Measurements from ENCODE around the gene GPS2. TPM values are rescaled to one million over a fixed set of nuclear protein-coding genes. Genes with fewer than 3 reads are reported as not detected.

The GPS2 gene
- polyA plus RNA-seq, 1 donor (not counting 4 experiments of a cell fraction or from before 2014, with no cell fraction given) = 24.7 TPM

GRCh38 chr17:7354262-7354843 lies 39.2 kb upstream of the GPS2 start:
- H3K9ac ChIP-seq (ENCODE audit: control insufficient read depth, extremely low read depth, insufficient read depth, low read length) = peak overlapping the region; percentile 69
- H3K9me3 ChIP-seq (ENCODE audit: control insufficient read depth, low read depth, low read length) = no peaks in the 10 kb centered on the region
- H3K9me1 ChIP-seq (ENCODE audit: control insufficient read depth, extremely low read depth, insufficient read depth, low read length) = no peaks in the 10 kb centered on the region
- peaks cover 40% of the 10 kb centered on the region for H3K4me1 ChIP-seq (ENCODE audit: control insufficient read depth, extremely low read depth, insufficient read depth, low read length)
- DNase-seq (ENCODE audit: low read depth, low spot score) = peak; percentile 100
- H3K4me2 ChIP-seq (ENCODE audit: control insufficient read depth, extremely low read depth, insufficient read depth, low read depth, low read length) = peak overlapping the region; percentile 95
- FAIRE-seq = peak; percentile 100
- no peaks in the 10 kb centered on the region for H4K20me1 ChIP-seq (ENCODE audit: control insufficient read depth, extremely low read depth, insufficient read depth, low read length)
- no peak overlapping the region for H2AFZ ChIP-seq (ENCODE audit: control insufficient read depth, low read length)
- H3K4me3 ChIP-seq (ENCODE audit: control insufficient read depth in 2 of 3, extremely low read depth in 1 of 3, insufficient read depth in 2 of 3, low read depth in 1 of 3, low read length in 3 of 3) = peak overlapping the region; percentile 45 to 58 (median 54)
- no peaks in the 10 kb centered on the region for H3K27me3 ChIP-seq (ENCODE audit: control insufficient read depth, extremely low read depth, insufficient read depth, low read length)
- peak overlapping the region; percentile 88 for H3K27ac ChIP-seq (ENCODE audit: control insufficient read depth, insufficient read depth, low read length)
- no peak for TF ChIP-seq EZH2 (IDR thresholded peaks at IDR 0.05; ENCODE audit: low read length)
- TF ChIP-seq CTCF (optimal IDR thresholded peaks at IDR 0.05 in 1 of 3, IDR thresholded peaks at IDR 0.05 in 1 of 3, conservative IDR thresholded peaks at IDR 0.05 in 1 of 3; ENCODE audit: extremely low read depth in 1 of 3, insufficient read depth in 2 of 3, low read length in 3 of 3) = peak in 2 of 3 experiments; percentile 35 to 47
- no peaks in the 10 kb centered on the region for H3K36me3 ChIP-seq (ENCODE audit: control insufficient read depth in 2 of 2, extremely low read depth in 1 of 2, insufficient read depth in 2 of 2, low read length in 2 of 2)
- dilution Hi-C loops (cut with MboI; ENCODE audit: extremely low pct_ligation_motif_present, low sequenced_read_pairs) = no loop called here
- H3K79me2 ChIP-seq (ENCODE audit: control insufficient read depth, insufficient read depth, low read length) = peaks cover 23% of the 10 kb centered on the region

- H3K9me3 ChIP-seq (ENCODE audit: control insufficient read depth, low read depth, low read length) = no peaks in the 10 kb centered on the region
- H3K9me1 ChIP-seq (ENCODE audit: control insufficient read depth, extremely low read depth, insufficient read depth, low read length) = no peaks in the 10 kb centered on the region
- no peaks in the 10 kb centered on the region for H3K36me3 ChIP-seq (ENCODE audit: control insufficient read depth in 2 of 2, extremely low read depth in 1 of 2, insufficient read depth in 2 of 2, low read length in 2 of 2)
- peak overlapping the region; percentile 95 for H3K4me2 ChIP-seq (ENCODE audit: control insufficient read depth, extremely low read depth, insufficient read depth, low read depth, low read length)
- FAIRE-seq = no peak
- H3K27me3 ChIP-seq (ENCODE audit: control insufficient read depth, extremely low read depth, insufficient read depth, low read length) = no peaks in the 10 kb centered on the region
- peak overlapping the region; percentile 98 for H3K27ac ChIP-seq (ENCODE audit: control insufficient read depth, insufficient read depth, low read length)
- H3K4me1 ChIP-seq (ENCODE audit: control insufficient read depth, extremely low read depth, insufficient read depth, low read length) = peaks cover 40% of the 10 kb centered on the region
- TF ChIP-seq CTCF (optimal IDR thresholded peaks at IDR 0.05 in 1 of 3, IDR thresholded peaks at IDR 0.05 in 1 of 3, conservative IDR thresholded peaks at IDR 0.05 in 1 of 3; ENCODE audit: extremely low read depth in 1 of 3, insufficient read depth in 2 of 3, low read length in 3 of 3) (no peak), EZH2 (IDR thresholded peaks at IDR 0.05; ENCODE audit: low read length) (no peak)
- no peak for DNase-seq (ENCODE audit: low read depth, low spot score)
- no peaks in the 10 kb centered on the region for H4K20me1 ChIP-seq (ENCODE audit: control insufficient read depth, extremely low read depth, insufficient read depth, low read length)
- peak overlapping the region; percentile 99 for H3K9ac ChIP-seq (ENCODE audit: control insufficient read depth, extremely low read depth, insufficient read depth, low read length)
- H3K79me2 ChIP-seq (ENCODE audit: control insufficient read depth, insufficient read depth, low read length) = peaks cover 23% of the 10 kb centered on the region
- no peak overlapping the region for H2AFZ ChIP-seq (ENCODE audit: control insufficient read depth, low read length)
- dilution Hi-C loops (cut with MboI; ENCODE audit: extremely low pct_ligation_motif_present, low sequenced_read_pairs) = no loop called here
- peak overlapping the region; percentile 58 to 74 (median 66) for H3K4me3 ChIP-seq (ENCODE audit: control insufficient read depth in 2 of 3, extremely low read depth in 1 of 3, insufficient read depth in 2 of 3, low read depth in 1 of 3, low read length in 3 of 3)
Observed at GRCh38 chr17:7352910-7353635, 37.9 kb upstream of the GPS2 start.

All from keratinocyte (primary cell).